Suppressor macrophage treated with lipopolysaccharide for 1 hour (primary cell): ENCODE measurements around the gene ABCC3.

ENCODE experiments used
- DNase-seq, 3 donors: peaks; one replicate each; pipeline ENCODE4 v3.0.0-alpha.2; 2020 to 2022

ABCC3 gene

DNA sequence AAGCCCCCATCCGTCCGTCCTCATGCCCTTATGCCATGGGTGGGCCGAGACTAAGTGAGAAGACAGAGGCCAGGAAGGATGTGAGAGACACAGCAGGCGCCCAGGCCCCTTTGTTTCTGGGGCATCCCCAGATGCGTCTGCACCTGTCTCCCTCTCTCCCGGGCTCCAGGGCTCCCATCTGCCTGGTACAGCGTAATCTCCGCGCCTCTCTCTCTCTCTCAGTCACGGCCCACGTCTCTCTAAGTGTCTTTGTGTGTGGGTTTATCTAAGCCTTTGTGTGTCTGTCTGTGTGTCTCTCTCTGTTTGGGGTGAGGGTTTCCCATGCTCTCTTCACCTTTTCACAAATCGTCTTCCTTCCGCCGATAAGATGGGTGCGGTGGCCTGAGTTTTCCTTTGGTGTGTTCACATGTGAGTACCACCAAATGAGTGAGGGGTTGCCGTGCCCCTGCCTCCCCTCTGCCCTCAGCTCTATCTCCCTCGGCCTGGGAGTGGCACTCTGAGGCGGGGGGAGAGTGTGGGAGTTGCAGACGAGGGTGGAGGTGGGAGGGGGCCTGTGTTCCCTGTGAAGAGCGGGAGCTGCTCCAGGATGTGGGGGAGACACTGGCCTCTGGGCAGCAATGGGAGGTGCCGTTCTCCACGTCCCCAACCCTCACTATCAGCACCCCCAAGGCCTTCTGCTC lies 25.8 kb upstream of the ABCC3 start:
- DNase-seq: no peak

DNA sequence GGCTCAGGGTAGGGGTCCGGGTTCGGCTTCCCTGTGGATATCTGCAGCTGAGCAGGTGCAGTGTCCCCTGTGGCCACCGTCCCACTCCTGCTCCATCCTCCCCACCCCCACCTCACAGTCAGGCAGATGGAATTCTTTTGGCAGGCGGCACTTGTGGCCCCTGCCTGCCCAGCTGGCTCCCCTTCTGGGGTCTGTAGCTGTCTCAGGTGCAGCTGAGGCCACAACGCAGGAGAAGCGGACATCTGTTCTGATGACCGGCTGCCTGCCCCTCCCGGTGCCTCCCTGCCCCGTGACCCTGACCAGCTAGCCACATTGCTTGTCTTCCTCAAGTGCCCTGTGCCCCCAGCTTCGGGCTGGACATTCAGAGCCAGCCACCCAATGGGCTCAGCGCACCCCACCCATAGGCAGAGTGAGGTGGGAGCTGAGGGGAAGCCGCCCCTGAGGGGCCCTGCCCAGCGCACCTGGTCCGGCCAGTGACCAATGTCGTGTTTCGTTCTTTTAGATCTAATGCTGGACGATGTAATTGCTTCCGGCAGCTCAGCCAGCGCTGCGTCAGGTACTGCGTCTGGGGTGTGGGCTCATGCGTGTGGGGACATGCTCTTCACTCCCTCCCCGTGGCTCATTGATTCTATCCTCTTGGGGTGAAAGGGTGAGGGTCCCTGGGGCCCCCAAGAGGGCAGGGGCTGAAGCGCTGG lies 25.2 kb upstream of the ABCC3 start:
- no peak for DNase-seq

DNA sequence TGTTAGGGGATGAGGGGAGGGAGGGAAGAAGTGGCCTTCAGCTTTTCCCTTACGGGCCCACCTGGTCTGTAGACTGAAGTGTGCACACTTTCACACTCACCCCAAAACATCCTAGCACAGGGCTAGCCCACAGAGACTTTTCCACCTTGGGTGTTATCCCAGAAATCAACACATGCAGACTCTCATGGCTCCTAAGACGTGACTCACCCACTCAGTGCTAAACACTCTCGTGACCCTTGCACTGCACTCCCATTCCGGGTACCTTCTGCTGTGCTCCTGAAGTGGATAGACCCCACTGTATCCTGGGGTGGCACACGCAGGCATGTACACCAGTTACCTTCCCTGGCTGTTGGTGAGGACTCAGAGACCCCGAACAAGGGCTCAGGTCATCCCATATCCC lies 23.0 kb upstream of the ABCC3 start:
- DNase-seq: no peak

DNA sequence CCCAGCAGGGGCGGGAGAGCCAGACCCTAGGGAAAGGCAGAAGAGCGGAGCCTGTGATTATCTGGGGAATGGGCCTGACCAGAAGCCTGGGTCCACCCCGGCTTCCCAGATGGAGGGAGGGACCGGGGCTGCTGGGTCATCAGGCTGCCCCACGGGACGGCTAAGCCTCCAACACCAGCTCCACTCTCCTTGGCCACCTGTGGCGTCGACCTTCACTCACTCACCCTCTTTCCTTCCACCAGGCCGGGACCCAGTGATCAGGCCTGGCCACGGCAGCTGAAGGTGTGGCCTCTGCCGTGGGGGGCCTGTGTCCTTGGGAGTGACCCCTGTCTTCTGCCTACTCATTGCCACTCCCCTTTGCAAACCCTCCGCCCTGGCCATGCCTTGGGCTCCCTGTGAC lies 22.4 kb upstream of the ABCC3 start:
- no peak for DNase-seq

DNA sequence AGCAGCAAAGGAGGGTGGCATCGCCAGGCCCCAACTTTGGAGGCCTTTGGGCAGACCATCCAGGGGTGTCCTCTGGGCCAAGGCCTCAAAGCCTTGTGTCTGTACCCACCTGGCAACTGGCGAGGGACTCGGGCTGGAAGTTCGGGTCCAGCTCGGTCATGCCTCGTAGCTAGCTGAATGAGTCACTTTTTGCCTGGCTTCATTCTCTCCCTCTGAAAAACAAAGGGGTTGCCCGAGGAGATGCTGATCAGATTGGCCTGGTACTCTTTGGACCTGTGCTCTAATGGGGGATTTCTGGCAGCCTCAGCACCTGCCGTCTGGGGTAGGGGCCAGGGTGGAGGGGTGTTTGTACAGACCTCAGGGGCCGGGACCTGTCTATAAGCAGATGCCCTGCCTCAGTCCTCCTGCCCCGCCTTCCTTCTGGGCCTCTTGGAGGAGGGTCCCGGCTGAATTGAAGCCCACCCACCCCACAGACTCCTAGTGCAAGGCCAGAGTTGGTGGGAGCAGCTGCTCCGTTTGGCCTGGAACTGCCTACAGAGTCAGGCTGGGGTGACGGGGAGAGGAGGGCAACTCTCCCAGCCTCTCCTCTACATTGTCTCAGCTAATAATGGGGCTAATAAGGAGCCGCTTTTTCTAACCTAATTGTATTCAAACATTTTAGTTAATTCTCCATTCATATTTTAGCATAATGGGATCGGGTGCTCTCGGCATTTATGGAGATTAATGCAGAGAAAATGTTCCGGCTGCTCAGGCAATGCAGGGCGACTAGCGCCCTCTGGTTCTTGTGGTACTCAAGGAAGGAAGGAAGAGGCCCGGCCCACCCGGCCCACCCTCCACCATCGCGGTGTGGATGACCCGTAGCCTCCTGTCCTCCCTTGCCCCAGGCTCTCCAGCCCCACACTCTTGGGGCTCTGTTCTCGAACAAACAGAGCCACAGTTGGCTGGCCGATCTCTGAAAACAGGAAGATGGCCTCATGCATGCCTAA lies 21.4 kb upstream of the ABCC3 start:
- DNase-seq: no peak

DNA sequence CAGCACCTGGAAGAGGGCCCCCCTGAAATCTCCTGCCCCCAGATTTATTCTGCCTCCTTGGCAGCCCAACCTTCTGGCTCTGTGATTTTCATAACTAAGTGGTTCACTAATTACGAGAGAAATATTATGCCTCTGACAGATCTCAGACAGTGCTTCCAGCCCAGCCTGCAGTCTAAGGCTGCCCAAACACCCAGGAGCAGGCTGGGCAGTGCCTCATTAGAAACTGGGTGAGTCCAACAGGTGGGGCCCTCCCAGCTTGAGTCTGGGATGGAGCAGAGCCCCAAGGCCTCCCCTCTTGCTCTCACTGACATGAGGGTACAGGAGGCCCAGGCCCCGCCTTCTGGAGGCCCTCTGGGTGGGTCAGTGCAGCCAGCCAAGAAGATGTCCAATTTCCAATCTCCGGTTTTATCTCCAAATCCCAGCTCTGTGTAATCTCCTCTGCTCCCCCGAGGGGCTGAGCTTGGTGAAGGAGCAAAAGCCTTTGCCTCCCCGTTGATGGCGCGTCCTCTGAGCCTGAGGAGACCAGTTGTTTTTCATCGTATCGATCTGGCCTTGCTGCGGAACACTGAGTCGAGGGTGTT lies 20.1 kb upstream of the ABCC3 start:
- DNase-seq: no peak

DNA sequence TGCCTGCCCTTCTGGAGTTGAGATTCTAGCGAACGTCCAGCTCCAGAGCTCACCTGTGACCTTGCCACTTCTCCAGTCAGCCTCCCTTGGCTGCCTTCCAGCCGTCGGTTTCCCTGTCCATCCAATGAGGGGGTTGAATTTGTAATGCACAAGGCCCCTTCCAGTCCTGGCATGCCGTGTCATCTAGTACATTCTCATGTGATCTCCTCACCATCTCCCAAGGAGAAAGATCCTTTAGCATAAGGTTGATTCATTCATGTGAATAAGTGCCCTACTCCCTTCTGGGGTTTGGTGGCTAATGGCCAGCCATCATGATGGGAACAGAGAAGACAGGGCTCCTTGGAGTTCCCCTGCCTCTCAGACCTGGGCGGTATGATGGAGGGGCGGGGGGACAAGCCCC lies 18.9 kb upstream of the ABCC3 start:
- peak in 1 of 3 donors; percentile 32 for DNase-seq

DNA sequence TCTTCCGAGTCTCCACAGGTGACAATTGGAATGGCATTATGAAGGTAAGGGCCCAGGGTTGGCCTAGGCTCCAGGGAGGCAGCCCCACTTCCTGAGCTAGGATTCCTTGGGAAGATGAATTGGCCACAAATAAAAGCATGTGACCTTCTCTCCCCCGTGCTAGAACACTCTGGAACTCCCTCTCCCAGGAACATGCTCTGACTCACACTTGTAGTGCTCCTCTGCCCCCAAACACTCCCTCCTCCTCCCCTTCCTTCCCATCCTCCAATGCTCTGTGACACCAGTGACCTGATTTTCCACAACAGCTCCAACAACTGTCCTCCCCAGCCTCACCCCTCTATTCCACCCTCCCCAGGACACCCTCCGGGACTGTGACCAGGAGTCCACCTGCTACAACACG lies 16.4 kb upstream of the ABCC3 start:
- DNase-seq: peak; percentile 62 to 64 (median 64)

DNA sequence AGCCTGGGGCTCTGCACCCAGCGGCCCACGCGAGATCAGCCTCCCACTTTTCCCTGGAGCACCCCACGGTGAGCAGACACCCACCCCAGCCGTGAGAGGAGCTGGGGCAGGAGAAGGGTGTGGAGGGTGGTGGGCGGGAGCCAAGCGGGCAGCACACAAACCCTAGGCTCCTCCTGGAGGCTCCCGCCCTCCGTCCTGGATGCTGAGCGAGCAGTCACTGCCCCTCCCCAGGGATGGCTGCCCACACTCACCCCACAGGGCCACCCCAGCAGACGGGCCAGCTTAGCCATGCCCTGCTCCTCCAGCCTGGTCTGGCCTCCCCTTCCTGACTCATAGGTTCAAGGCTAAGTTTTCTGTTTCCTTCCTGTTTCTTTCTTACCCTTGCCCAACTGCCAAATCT lies 15.7 kb upstream of the ABCC3 start:
- peak; percentile 86 to 89 (median 87) for DNase-seq

DNA sequence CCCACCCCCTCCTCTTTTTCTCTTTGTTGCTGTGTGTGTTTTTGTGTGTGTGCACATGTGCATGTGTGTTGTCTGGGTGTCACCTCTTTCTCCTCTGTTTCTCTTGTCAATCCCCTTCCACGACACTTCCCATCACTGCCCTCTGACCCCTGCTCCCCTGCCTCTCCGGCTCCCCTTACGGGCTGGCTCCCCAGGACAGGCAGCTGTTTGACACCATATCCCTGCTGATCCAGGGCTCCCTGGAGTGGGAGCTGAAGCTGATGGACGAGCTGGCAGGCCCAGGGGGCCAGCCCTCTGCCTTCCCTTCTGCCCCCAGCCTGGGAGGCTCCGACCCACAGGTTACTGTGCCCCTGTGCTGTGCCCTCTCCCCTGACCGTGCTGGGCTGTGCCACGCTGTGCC lies 15.2 kb upstream of the ABCC3 start:
- DNase-seq: no peak

DNA sequence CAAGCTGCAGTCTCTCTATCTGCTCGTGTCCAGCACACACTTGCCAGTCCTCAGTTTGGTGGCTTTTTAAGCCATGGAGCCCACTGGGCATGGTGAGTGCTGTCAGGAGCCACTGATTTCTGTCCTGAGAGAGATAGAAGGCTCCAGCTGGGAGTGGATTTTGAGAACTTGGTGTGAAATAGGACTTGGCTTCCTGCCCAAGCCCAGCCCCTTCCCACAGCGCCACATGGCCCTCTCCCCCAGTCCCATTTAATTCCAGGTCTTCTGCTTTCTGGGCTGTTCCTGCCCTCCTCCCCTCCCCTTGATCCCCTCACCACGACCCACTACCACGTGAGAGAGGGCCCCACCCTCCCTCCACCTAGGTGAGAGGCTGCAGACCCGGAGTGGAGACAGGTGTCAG lies 14.4 kb upstream of the ABCC3 start:
- DNase-seq: no peak

DNA sequence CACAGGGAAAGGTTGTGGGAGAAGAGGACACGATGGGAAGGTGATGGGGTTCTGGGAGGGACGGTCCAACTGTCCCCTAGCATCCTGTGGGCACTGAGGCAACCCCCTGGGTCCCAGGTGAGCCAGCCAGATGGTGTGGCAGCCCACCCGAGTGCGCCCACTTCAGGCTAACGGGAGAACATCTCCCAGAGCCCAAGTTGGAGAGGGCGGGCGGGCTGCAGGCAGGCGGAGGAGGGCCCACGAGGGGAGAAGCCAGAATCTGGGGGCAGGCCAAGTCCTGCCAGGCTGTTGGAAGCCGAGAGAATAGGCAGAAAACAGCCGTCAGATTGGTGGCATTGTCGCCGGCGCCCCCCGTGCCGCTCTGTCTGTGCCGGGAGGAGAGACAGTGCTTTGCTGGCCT lies 13.8 kb upstream of the ABCC3 start:
- no peak for DNase-seq

DNA sequence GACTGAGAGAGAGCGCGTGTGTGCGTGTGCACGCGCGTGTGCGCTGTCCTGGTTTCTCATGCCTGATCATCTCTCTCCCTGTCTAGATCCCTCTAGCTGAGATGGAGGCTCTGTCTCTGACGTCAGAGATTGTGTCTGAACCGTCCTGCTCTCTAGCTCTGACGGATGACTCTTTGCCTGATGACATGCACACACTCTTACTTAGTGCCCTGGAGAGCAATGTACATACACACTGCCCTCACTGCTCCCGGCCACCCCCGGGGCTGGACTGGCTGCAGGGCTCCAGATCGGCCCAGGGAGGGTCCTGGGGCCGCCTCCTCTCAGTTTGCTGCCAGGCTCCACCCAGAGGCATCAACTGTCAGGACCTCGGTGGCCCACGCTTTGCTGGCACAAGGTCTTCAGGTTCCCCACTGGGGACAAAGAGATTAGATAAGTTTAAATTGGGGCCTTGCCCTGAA lies 13.1 kb upstream of the ABCC3 start:
- DNase-seq: peak; percentile 76 to 79 (median 77)

DNA sequence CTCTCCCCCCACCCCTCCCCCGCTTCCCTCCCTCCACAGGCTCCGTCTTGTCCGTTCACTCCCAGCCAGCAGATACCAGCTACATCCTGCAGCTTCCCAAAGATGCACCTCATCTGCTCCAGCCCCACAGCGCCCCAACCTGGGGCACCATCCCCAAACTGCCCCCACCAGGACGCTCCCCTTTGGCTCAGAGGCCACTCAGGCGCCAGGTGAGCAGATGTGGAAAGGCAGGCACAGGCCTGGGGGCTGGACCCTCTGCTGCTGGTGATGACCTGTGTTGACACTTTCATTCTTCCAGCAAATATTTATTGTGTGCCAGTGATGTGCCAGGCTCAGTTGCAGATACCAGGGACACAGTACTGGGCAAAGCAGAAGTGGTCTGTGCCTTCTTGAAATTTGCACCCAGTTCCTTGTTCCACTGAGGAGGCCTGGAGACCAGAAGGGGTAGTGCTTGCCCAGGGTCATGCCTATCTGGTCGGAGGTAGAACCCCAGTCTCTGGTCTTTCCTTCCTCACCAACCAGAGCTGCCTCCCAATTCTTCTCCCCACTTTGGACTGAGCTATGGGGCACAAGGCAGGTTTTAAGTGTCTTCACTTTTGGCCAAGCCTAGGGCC lies 10.3 kb upstream of the ABCC3 start:
- DNase-seq: peak; percentile 55 to 58 (median 57)

DNA sequence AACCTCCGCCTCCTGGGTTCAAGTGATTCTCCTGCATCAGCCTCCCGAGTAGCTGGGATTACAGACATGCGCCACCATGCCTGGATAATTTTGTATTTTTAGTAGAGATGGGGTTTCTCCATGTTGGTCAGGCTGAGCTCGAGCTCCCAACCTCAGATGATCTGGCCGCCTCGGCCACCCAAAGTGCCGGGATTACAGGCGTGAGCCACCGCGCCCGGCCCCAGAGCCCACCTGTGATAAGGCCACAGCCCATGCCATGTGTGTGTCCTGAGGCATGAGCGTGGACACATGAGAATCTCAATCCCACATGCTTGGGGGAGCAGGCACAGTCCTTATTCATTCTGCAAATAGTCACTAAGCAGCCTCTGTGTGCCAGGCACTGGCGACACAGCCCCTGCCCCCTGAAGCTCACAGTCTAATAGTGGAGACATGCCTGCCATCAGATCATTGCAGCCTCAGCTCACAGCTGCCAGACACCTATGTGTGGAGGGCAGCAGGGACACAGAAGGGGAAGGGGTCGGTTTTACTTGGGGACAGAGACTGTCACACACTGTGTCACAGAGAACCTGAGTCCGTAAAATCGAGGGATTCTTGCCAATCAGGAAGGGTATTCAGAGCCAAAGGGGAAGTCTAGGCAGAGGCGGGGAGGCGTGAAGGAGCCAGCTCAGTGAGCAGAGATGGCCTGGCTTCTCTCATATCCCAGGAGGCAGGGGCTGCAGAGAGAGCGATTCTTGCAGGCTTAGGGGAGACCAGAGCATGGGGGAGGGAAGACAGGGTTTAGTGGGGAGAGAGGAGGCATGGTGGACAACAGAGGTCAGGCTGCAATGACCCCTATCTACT lies 9.4 kb upstream of the ABCC3 start:
- peak in 2 of 3 donors; percentile 43 to 57 for DNase-seq

DNA sequence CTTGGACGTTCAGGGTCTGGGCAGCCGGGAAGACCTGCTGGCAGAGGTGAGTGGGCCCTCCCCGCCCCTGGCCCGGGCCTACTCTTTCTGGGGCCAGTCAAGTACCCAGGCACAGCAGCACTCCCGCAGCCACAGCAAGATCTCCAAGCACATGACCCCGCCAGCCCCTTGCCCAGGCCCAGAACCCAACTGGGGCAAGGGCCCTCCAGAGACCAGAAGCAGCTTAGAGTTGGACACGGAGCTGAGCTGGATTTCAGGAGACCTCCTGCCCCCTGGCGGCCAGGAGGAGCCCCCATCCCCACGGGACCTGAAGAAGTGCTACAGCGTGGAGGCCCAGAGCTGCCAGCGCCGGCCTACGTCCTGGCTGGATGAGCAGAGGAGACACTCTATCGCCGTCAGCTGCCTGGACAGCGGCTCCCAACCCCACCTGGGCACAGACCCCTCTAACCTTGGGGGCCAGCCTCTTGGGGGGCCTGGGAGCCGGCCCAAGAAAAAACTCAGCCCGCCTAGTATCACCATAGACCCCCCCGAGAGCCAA lies 8.6 kb upstream of the ABCC3 start:
- DNase-seq: peak; percentile 72 to 84 (median 73)

DNA sequence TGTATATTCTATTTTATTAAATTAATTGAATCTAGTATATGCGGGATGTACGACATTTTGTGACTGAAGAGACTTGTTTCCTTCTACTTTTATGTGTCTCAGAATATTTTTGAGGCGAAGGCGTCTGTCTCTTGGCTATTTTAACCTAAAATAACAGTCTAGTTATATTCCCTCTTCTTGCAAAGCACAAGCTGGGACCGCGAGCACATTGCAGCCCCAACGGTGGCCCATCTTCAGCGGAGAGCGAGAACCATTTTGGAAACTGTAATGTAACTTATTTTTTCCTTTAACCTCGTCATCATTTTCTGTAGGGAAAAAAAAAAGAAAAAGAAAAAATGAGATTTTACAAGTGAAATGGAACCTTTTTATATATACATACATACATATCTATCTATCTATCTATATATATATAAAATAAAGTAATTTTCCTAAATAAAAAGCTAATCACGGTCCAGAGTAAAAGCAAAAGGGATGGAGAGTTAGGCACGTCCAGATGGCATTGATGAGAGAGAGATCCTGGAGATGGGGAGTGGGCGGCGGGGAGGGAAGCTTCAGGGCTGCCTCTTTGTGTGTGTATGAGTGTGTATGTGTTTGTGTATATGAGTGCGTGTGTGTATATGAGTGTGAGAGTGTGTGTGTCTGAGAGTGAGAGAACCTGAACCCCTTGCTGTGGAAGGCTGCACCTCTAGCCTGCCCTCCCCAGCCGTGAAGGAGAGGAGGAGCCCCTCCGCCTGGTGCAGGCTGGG lies 7.5 kb upstream of the ABCC3 start:
- DNase-seq: no peak

DNA sequence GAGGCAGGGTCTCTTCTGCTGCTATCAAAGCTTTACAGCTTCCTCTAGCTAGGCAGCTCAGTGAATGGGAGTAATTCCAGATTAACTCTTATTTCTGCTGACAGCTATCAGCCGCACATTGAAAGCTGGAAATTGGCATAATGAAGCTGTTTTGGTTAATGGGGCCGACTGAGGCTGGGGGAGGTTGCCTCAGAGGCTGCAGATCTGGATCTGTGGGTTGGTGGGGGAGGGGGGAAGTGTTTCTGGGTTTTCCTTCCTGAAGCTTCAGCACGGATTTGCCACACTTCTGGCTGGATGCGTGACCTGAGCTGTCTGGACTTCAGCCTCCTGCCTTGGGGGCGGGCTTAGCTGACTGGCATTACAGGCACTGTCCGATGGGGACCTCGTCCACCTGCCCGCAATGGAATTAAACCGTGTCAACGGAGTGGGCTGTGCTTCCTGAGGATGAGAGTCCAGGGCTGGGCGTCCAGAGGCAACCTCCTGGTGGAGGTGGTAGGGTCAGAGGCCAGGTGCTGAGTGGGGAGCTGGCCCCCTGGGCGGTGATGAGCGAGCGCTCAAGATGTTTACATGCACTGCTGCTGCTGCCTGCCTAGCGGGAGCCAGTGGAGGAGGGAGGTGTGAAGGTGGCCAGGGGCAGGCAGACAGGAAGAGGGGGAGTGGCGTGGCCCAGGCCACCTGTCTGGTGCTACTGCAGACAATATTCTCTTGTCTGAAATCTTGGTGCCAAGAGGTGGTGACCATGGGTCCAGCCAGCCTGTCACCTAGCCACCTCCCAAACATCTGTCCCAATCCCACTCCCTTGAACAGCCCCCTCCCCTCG lies 6.7 kb upstream of the ABCC3 start:
- peak; percentile 48 to 61 (median 60) for DNase-seq

DNA sequence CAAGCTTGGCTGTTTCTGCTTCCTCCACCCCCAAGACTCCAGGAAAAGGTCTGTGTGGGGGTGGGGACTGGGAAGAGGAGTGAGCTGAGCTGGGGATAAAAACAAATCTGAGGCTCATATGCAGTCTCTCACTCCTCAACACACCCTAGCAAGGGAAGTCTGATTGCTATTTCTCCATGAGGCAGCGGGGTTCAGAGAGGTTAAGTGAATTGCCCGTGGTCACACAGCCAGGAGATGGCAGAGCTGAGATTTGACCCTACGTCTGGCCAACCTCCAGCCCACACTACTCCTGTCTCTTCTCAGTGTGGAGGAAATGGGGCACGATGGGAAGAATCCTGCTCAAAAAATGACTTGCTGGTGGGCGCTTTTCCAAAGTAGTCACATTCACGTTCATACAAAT lies 4.8 kb upstream of the ABCC3 start:
- no peak for DNase-seq
